Thyroid gland (tissue), 4 donors: ENCODE results near the gene NUDT16L1.

Experiments
- POLR2A ChIP-seq, 2 donors: fragments of 450-650 bp; IDR thresholded peaks; one replicate each; pipeline ENCODE4 v1.6.1; 2017; ENCODE audit warnings: antibody characterized with exemption in 2 of 2, mild to moderate bottlenecking in 2 of 2, moderate library complexity in 1 of 2
- TF ChIP-seq, protein P1 (sequence below), 6 experiments: fragments of 200-600 bp in 3 of 6; fragments of 450-650 bp in 3 of 6; sonication (generic) in 3 of 6; IDR thresholded peaks; one replicate each; pipeline ENCODE4 v1.5.1; 2016 to 2019; ENCODE audit warnings: antibody characterized with exemption in 6 of 6, mild to moderate bottlenecking in 2 of 6, inconsistent platforms in 1 of 6, moderate library complexity in 1 of 6

DNA sequence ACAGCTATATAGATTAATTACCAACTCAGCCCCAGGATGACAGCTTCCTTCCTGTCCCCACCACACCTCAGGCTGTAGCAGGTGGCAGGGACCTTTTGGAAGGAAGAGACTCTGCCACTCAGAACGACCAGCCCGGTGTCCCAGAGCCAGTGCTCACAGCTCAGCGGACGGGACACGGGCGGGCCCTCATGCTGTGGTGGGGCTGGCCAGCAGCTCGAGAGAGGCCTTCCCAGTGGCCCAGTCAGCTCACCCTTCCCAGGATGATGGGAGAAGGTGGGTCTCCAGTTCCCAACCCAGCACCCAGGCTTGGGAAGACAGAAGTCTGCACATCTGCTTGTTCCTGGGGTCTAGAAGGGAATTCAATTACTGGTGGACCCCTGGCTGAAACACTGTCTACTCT lies 10.5 kb downstream of the NUDT16L1 start:
- TF ChIP-seq POLR2A (IDR thresholded peaks at IDR 0.05), result no peak
- TF ChIP-seq, protein P1, sequence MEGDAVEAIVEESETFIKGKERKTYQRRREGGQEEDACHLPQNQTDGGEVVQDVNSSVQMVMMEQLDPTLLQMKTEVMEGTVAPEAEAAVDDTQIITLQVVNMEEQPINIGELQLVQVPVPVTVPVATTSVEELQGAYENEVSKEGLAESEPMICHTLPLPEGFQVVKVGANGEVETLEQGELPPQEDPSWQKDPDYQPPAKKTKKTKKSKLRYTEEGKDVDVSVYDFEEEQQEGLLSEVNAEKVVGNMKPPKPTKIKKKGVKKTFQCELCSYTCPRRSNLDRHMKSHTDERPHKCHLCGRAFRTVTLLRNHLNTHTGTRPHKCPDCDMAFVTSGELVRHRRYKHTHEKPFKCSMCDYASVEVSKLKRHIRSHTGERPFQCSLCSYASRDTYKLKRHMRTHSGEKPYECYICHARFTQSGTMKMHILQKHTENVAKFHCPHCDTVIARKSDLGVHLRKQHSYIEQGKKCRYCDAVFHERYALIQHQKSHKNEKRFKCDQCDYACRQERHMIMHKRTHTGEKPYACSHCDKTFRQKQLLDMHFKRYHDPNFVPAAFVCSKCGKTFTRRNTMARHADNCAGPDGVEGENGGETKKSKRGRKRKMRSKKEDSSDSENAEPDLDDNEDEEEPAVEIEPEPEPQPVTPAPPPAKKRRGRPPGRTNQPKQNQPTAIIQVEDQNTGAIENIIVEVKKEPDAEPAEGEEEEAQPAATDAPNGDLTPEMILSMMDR (IDR thresholded peaks at IDR 0.05), result no peak
